Fibroblast of villous mesenchyme (primary cell): ENCODE results near the gene TTC24. TPM values are rescaled to one million over a fixed set of nuclear protein-coding genes. Genes with fewer than 3 reads are reported as not detected.

Experiments used
- DNase-seq: peaks from one replicate; pipeline ENCODE4 v3.0.0-alpha.2; 2010; ENCODE audit warnings: low read depth
- H3K4me3 ChIP-seq: 2 replicates; pipeline ENCODE4 v1.5.1; 2011; ENCODE audit warnings: low read depth, mild to moderate bottlenecking, low read length
- CTCF ChIP-seq: IDR thresholded peaks from 2 replicates; pipeline ENCODE4 v1.5.1; 2012; ENCODE audit warnings: low read depth, mild to moderate bottlenecking, low read length; ENCODE audit not compliant: insufficient read depth
- total RNA-seq: library from RNA; depleted of rRNA; stranded (reverse); fragments of >200 nt; gene quantifications from 2 replicates; pipeline ENCODE4 v1.2.3, GENCODE V29; 2012

The TTC24 gene
- total RNA-seq, 1 donor, result not detected

- TF ChIP-seq CTCF, result no peak
- no peak overlapping the region for H3K4me3 ChIP-seq
- DNase-seq, result no peak
Observed at GRCh38 chr1:156560585-156561163, 18.8 kb upstream of the TTC24 start.

- no peak overlapping the region for H3K4me3 ChIP-seq
- no peak for DNase-seq
- no peak for TF ChIP-seq CTCF
Observed at GRCh38 chr1:156565519-156565918, 14.0 kb upstream of the TTC24 start.

GRCh38 chr1:156566436-156566835 lies 13.1 kb upstream of the TTC24 start:
- TF ChIP-seq CTCF, result no peak
- DNase-seq, result no peak
- no peak overlapping the region for H3K4me3 ChIP-seq

GRCh38 chr1:156571261-156571852 lies 8.2 kb upstream of the TTC24 start:
- peak overlapping the region; percentile 71 for H3K4me3 ChIP-seq
- peak; percentile 70 for DNase-seq
- no peak for TF ChIP-seq CTCF

- H3K4me3 ChIP-seq, result peak within 1 kb of the TSS; percentile 71
- DNase-seq, result peak; percentile 77
- no peak for TF ChIP-seq CTCF
Observed at GRCh38 chr1:156571919-156572662, 7.4 kb upstream of the TTC24 start, which contains the start of gene IQGAP3. TSS of gene IQGAP3 (minus strand) at chr1:156572565. CDS start at chr1:156572529, 36 bp downstream.

- H3K4me3 ChIP-seq, result peak overlapping the region; percentile 71
- no peak for TF ChIP-seq CTCF
- DNase-seq, result no peak
Observed at GRCh38 chr1:156572663-156573018, 6.9 kb upstream of the TTC24 start.
